GM21825 (cell line): Measurements from ENCODE around the gene SLC9A8.
"Not testable (repeated sequence)": the region's sequence is repeated elsewhere in the genome, so short reads cannot be mapped to it uniquely, and the experiment has no call there.

Experiments used
- ATAC-seq: cut with Tn5 transposase; IDR thresholded peaks from one replicate; pipeline ENCODE4 v1.9.1; 2021; ENCODE audit warnings: mild to moderate bottlenecking, moderate library complexity; ENCODE audit not compliant: unreplicated experiment

Gene SLC9A8

DNA sequence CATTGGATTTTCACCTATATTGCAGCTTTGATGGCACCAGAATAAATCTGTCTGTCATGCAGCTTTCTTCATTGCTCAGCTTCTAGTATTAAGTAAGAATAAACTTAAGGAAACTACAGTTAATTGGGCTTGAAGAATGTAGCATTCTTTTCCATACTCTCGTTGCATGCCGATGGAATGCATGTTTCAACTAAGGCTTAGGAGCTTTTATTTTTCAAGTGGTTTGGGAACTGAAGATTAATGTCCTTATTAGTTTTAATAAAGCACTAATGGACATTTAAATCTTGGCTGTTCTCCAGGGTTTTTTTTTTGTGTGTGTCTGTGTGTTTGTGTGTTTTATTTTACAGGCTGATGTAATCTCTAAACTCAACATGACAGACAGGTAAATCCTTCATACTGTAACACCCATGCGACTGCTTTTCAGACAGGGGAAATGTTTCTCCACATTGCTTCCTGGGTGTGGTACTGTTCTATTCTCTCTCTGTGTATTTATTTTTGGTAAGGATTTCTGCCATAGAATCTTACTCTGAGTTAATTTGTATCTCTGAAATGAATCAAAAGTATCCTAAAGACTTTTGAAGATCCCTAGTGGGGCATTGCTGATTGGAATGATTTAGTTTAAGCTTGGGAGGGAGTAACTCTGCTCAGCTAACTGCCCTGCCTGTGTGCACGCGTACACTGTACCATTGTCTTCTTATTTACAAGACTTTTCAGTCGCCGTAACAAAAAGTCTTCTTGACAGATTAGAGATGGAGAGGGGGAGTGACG lies 38.0 kb downstream of the SLC9A8 start:
- no peak for ATAC-seq

DNA sequence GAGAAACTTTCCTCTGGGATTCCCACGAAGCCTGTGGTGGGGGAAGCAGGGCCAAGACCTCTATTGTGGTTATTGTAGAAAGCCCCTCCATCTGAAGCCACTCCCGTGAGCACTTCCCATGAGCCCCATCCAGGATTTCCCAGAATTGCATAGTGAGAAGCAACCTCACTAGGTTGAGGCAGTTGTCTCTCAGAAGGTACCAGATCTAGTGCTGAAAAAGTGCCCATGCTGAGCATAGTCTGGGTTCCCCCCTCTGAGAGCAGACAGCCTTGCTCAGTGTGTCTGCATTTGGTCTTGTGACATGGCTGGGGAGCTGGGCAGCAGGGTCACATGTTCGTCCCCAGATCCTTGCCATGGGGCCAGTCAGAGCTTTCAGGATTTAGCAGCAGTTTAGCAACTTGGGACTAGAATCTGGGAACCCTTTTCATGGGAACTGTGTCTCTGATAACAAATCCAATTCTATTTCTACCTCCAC lies 38.6 kb downstream of the SLC9A8 start:
- no peak for ATAC-seq

DNA sequence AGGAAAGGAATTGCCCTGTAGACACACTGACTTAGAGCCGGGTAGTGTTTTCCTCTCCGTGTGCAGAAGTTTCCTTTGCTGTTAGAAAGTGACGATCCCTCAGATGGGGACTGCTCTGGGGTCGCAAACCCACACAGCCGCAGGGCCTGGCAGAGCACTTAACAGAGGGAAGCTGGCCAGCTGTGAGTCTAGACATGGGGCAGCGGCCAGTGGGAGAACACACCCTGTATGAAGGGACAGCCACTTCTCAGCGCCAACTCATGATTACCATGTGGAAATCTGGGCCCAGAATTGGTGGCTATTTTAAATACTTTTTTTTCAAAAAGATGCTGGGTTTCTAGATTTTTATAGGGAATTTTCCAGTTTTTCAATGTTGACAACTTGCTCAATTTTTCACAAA lies 39.4 kb downstream of the SLC9A8 start:
- ATAC-seq = no peak

DNA sequence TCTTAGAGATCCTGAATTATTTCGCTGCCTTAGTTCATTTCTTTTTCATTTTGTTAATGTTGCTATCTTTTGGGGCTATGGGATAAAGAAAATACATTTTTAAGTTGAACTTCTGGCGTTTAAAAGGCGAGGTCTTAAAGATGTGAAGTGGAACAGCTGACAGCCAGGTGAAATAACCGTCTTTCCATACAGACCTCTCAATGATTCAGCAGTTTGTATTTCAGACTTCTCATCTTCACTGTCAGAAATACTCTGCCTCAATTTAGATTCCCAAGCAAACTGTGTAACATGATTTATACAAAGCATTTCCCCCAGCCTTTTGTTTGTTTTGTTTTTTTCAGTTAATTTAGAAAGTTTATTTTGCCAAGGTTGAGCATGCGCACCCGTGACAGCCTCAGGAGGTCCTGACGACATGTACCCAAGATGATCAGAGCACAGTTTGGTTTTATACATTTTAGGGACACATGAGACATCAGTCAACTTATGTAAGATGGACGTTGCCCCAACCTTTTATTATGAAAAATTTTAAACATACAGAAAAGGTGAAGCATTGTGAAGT lies 40.0 kb downstream of the SLC9A8 start:
- no peak for ATAC-seq

DNA sequence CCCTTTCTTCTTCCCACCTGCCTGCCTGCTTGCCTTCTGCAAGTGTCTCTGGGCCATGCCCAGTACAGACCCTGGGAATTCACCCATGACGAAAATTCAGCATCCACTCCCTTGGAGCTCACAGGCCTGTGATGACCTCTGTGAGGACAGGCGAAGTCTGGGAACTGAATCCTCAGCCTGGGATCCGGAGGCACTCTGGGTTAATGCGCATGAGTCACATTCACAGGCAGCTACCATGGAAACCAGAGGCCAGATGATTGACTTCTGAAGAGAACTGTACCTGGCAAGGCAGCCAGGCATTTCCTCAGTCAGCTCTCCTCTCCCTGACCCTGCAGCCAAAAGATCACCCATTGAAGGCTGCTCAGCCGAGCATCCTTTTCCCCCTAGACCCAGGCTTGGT lies 41.0 kb downstream of the SLC9A8 start:
- no peak for ATAC-seq

DNA sequence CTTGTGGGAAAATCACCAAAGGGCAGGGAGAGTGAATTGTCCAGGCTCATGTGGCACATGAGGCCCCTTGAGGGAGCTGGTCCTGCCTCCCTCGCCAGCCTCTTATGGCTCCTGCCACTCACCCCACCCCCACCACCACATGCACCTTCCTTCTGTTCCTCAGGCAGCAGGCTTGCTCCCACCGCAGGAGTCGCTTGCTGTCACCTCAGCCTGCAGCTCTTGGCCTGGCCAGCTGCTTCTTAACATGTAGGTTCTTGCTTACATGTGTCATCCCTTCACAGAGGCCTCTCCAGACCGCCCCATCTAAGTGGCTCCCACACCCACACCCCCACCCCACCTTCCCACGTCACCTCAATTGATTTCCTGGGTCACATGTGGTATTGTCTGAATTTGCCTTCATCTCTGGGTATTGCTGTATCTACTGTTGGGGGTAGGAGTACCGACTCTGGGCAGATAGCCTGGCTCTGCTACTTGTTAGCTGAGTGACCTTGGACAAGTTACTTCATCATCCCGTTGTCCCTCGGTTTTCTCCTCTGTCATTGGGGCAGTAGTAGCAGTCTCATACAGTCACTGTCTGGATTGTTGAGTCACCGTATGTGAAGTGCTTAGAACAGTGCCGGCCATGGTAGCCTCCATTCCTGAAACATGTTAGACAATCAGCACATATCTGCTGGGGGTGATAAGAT lies 41.7 kb downstream of the SLC9A8 start:
- ATAC-seq = no peak

DNA sequence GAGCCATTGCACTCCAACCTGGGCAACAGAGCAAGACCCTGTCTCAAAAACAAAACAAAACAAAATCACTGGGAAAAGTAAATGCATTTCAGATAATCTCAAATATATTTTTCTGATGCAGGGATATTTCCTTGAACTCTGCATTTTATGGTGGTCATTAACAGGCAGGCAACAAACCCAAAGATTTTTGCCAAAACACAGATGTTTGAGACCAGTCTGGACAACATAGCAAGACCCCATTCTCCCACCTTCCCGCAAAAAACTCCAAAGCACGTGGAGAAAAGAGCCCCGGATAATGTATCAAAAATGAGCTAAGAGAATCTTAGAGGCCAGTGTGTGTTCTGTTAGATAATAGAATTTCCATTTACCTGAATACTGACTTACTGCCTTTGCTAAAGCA lies 44.3 kb downstream of the SLC9A8 start:
- ATAC-seq = no peak

DNA sequence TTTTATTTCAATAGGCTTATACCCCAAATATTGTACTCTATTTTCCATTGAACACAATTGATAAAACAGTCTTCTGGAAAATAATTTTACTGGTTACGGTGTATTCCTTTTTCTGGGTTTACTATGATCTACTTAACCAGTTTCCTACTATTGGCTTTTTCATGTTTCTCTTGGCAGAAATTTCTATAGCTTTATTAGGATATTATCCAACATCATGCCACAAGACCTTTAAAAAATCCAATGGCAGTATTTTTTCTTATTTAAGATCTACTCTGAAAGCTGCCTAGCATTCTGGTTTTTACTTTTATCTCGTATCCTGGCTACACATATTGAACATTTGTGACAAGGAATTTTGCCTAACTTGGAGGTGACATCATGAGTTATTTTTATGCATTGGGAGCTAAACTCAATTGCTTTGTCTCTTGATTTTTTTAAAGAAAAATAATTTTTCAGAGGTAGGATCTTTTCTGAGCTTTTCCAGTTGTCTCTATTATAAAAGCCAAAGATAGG lies 45.5 kb downstream of the SLC9A8 start:
- ATAC-seq = no peak

DNA sequence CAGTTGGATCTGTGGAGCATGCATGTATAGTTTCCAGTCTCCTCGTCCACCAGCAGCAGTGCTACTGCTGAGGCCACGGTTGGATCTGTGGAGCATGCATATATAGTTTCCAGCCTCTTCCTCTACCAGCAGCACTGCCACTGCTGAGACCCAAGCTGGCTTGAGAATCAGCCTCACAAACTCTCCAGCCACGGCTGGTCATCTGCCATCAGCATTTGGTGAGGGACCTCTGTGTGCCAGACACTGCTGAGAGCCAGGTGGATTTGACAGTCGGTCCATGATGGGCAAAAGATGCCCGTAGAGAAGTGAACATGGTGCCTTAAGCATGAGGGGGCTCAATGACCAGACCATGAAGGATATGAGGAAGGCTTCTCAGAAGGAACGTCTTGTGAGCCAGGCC lies 46.4 kb downstream of the SLC9A8 start:
- ATAC-seq = no peak

DNA sequence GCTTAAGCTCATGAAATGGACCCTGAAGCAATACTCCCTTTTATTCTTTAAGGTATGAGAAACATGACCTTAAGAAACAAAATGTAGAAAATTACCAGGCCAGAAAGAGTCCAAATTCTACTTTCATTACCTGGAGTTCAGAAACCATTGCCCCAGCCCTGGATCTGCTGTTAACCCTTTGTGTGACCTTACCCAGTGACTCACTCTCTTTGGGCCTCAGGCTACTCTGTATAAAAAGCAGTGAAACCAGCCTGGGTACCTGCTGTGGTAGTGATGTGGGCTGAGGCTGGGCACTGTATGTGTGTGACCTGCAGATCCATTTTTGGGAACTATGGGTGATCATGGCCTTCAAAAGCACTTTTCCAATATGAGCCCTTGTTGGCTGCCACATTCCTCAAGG lies 47.2 kb downstream of the SLC9A8 start:
- no peak for ATAC-seq

DNA sequence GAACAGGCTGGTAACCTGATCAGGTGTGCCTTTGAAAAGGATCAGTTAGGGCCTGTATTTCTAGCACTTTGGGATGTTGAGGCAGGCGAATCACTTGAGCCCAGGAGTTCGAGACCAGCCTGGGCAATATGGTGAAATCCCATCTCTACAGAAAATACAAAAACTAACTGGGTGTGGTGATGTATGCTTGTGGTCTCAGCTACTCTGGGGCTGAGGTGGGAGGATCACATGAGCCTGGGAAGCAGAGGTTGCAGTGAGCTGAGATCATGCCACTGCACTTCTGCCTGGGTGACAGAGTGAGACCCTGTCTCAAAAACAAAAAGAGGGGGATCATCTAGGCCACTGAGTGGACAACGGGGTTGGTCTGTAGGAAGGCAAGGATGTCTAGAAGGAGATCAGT lies 48.6 kb downstream of the SLC9A8 start:
- ATAC-seq = not testable (repeated sequence)

DNA sequence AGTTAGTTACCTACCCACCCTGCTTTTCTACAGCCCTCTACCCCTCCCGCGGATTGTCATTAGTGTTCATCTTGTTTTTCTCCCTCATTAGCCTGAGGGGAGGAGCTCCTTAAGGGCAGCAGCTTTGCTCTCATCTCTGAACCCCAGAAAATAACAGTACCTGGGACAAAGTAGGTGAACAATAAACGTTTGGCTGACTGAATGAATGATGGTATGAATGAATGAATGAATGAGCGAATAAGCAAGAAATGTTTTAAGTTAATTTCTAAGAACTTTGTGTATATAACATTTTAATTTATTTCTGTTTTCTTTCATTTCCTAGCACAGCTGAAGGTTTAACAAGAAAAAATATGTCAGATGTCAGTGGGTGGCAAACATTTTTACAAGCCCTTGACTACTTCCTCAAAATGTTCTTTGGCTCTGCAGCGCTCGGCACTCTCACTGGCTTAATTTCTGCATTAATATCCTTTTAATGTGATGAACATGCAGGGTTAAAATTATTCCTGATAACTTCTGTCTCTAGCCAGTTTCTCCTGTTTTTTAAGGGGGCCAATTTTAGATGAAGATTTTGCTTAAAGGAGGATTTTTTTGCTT lies 50.1 kb downstream of the SLC9A8 start:
- ATAC-seq = no peak

DNA sequence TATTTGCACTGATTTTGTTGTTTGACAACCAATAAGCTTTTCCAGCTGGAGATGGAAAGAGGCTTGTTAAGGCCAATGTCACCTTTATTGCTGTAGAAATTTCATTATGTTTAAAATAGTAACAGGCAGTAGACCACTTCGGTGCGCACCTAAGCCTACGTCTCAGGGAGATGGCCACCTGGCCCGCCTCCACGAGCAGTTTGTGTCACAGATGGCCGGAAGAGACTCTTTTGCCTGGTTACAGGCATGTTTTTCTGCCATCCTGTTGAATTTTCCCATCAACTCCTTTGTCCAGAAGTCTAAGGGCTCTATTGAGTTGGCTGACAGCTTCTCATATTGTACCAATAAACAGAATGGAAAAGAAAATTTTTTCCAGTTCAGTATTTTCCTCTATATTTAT lies 51.0 kb downstream of the SLC9A8 start:
- no peak for ATAC-seq

DNA sequence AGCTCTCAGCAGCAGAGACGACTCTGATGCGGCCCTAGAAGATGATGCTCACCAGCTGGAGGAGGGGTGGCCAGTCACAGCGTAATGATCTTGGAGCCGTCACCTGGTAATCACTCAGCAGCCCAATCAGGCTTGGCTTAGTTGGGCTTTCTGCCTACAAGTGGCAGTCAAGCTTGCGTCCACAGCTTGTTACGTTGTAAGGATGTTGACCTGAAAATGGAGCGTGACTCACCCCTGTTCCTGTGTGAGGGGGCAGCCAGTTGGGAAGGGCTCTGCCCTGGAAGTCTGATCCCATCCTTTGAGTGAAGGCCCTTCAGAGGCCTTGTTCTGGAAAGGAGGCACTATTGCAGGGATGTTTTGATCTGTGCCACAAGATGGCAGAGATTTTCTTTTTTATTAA lies 52.9 kb downstream of the SLC9A8 start:
- no peak for ATAC-seq

DNA sequence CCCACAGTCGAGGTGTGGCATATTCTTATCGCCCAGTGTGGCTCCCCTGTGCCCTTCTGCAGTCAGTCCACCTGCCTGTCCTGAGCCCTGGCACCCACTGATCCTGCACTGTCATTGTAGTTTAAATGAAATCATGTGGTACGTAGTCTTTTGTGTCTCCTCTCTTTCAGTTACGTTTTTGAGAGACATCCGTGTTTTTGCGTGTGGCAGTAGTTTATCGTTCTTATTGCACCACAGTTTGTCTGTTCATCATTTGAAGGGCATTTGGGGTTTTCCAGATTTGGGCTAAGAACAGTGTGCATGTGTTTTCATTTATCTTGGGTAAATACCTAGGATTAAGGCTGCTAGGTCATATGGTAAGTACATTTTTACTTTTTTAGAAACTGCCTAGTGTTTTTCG lies 53.4 kb downstream of the SLC9A8 start:
- no peak for ATAC-seq

DNA sequence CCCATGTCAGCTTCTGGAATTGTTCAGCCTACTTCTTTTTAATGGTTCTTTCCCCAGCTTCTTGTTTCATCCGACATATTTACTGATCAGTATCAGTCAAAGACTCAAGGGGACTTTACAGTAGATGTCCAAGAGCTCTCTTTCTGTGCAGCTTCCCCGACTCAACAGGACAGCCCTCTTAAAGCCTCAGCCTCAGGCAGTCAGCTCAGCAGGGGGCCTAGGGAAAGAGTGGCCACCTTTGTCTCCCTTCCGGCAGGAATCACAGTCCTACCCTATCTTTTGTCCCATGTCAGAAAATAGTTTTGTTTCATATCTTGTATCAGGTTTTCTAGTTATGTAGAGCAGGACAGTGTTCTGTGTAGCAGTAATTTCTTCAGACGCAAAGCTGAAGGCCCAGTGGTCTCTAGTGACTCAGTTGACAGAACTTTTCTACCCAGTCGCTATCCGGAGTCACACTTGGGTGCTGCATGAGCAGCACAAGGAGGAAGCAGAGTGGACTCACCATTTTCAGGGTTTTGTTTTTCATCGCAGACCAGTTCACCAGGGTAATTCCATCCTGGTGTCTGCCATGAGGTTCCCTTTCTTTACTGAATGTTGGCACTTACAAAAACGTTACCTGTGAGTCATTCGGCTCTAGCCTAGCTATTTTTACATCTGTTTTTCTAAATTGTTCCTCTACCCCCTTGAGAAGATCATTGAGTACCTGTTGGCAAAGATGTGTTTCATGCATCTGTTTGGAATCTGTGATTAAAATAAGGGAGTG lies 55.0 kb downstream of the SLC9A8 start:
- ATAC-seq = no peak

DNA sequence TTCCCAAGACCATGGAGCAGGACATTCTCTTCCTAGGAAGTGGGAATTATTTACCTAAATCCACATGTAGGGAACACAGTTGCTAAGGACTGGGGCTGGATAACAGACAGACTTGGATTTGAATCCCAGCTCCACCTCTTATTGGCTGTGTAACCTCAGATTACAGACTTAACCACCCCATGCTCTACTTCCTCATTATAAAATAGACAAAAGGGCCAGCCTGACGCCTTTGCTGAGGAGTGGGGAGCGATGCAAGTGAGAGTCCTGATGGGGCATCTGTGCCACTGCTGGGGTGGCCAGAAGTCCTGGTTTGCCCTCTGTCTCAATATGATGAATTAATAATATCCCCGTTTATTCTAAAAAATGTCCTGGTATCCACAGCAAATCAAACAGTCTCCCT lies 55.9 kb downstream of the SLC9A8 start:
- no peak for ATAC-seq

DNA sequence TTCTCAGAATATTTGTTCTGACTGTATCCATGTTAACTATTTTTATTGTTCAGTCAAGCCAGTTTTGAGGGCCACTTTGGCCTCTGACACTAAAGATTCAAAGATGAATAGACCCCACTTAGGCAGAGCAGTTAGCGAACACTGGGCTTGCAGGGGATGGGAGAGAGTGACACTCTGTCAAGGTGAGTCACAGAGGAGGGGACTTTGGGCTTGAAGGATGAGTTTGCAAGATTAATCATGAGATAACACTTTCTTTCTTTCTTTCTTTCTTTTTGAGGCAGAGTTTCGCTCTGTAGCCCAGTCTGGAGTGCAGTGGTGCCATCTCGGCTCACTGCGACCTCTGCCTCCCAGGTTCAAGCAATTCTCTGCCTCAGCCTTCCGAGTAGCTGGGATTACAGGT lies 56.3 kb downstream of the SLC9A8 start:
- no peak for ATAC-seq

DNA sequence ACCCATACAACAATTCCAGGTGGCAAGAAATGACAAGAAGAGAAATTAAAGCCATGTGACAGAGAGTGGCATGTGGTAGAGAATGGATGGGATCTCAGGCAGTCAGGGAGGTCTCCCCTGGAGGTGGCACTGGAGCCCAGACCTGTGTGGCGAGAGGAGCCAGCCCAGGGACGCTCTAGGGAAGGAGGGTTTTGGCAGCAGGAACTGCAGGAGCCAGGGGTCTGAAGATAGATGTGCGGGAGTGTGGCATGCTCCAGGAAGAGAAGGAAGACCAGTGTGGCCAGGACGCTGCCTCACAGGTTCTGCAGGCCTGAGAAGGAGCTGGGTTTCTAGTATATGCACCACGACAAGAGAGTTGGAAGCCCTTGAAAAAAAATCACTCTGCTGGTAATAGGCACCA lies 57.6 kb downstream of the SLC9A8 start:
- ATAC-seq = no peak

DNA sequence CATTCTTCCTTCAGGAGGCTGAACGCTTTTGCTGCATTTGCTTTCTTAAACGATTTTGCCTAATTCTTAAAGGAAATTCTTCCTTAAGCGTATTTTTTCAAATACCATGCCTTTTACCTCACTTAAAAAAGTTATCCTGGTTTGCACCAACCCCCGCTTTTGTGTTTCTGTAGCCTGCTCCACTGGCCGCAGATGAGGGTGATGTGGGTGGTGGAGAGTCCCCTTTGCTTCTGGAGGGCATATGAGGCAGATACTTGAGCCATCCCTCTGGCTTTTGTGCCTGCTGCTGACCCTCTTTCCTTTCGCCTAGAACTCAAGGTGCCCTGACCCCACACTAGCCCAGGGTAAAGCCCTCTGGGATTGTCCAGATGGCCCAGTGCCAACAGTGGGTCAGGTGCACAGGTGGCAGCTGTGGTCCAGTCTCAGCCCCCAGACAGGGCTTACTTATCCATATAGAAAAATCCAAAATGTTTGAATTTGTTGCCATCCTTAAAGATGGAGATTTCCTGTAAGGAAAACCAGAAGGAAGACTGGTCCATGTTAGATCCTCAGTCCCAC lies 58.8 kb downstream of the SLC9A8 start:
- no peak for ATAC-seq

DNA sequence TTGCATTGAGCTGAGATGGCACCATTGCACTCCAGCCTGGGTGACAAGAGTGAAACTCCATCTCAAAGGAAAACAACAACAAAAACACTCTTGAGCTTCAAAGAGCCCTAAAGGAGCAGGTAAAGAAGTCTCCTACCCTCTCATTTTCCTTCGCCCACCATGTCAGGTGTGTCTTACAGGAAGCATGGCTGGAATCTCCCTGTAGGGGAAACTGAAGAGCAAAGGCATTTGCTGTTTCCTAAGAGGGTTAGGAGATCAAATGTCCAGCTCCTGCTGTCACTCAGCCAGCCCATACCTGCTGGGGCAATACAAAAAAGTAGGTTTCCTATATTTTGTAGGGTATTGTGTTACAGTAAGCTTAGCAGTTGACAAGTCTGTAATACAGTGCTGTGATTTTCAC lies 59.4 kb downstream of the SLC9A8 start:
- ATAC-seq = no peak
